Measurements from ENCODE around the gene CRB2.

- TF ChIP-seq CTCF (IDR thresholded peaks at IDR 0.05) (no peak), EZH2 (IDR thresholded peaks at IDR 0.05; ENCODE audit: borderline replicate concordance, insufficient read depth, low read depth, low read length, poor library complexity, severe bottlenecking) (no peak)
Observed at GRCh38 chr9:123411636-123412035, 55.6 kb downstream of the CRB2 start.
